GM21723 (cell line): Measurements from ENCODE around the gene KCNF1.

Experiments used
- ATAC-seq: cut with Tn5 transposase; IDR thresholded peaks from one replicate; pipeline ENCODE4 v1.9.1; 2021; ENCODE audit warnings: mild to moderate bottlenecking, moderate library complexity; ENCODE audit not compliant: unreplicated experiment

The KCNF1 gene, protein sequence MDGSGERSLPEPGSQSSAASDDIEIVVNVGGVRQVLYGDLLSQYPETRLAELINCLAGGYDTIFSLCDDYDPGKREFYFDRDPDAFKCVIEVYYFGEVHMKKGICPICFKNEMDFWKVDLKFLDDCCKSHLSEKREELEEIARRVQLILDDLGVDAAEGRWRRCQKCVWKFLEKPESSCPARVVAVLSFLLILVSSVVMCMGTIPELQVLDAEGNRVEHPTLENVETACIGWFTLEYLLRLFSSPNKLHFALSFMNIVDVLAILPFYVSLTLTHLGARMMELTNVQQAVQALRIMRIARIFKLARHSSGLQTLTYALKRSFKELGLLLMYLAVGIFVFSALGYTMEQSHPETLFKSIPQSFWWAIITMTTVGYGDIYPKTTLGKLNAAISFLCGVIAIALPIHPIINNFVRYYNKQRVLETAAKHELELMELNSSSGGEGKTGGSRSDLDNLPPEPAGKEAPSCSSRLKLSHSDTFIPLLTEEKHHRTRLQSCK

DNA sequence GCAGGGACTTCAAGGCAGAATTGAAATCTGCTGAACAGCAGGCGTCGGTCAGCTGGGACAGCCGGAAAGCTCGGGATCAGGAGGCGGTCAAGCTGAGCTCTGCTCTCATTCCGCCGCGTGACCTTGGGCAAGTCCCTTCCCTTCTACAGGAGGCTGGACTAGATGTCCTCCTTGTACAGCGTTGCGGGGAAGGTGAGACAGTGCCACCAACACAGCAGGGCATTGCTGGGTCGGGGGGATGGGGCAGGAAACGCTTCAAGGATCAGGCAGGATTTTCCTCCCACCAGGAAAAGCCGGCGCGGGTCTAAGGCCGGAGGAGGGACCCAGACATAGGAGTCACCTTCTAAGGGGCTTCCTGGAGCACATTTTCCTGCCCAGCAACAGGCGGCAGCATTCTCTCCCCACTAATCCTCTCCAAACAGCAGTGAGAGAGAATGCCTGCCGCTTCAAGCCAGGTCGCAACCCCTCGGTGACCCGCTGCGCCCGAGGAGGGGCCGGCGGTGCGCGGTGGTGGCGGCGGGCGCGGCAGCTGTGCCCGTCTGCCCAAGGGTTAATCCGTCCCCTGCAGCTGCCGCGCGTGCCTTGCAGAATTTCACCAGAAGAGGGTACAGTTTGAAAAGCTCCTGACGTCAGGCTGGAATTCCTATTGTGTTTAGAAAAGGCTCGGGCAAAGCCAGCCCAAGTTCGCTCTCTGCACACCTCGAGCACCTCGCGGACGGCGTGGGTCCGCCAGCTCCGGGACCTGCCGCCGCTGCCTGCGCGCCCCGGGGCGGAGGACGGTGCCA, at the start of gene KCNF1:
Gene KCNF1 (plus strand): TSS at position 644 of the 785 bp plus-strand sequence. CDS start 493 bp downstream, outside the sequence.
- no peak for ATAC-seq

DNA sequence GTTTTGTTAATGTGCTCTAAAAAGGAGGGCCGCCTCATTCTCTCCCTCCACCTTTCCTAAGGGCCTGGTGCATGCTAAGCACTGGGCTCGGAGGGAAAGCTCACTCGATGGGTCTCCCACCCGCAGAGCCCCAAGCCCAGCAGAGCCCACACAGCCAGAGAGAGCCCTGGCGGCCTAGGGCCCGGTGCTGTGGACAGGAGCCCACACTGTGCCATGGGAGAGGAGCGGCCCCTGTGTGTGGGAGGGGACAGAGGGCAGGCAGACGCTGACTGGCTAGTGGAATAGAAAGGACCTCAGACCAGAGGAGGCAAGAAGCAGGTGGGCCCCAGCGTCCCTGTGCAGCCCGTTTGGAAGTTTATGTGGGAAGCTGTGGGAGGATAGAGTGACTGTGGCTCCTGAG, 49.4 kb upstream of the KCNF1 start:
- no peak for ATAC-seq

DNA sequence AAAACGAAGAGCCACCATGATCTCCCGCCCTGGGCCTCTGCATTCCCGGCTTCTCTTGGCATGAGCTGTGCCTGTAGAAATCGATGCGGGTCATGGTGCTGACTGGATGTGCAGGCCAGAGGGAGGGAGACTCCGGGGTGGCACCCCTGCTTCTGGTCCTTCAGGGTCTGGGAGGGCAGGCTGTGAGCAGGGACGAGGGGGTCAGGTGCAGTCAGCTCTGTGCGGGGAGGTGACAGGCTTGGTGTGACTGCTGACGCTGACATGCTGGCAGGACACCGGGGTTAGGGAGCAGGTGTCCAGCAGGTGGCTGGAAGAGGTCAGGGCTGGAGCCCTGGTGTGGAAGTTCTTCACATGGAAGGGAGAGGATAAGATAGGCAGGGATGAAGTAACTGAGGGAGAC, 48.7 kb upstream of the KCNF1 start:
- no peak for ATAC-seq

DNA sequence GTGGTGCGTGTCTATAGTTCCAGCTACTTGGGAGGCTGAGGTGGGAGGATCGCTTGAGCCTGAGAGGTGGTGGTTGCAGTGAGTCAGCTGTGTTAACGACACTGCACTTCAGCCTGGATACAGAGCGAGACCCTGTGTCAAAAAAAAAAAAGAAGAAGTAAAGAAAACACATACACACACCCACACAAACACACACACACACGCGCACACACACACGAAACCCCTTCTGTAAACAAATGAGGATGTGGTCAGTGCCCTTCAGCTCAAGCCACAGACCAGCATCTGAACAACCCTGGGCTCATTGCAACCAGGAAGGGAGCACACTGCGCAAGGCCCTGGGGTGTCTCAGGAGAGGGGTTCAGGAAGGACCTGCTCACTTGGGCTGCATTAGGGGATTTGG, 47.9 kb upstream of the KCNF1 start:
- ATAC-seq, result peak; percentile 79

DNA sequence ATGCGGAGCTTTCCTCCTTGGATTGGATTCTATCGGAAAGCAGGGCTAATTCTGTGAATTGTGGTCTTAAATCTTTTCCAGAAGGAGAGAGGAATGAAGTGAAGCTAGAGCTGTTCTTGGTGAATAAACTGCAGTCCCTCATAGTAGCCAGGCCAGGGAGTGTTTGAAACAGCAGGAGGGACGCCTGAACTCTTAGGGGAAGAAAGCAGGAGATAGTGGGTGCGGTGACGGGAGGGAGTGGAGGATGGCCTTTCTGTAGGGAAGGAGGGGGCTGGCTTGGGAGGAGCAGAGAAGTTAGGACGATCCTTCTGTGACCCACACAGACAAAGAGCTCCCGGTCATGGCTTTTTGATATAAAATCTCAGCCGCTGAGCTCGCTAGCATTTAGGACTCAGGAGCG, 47.5 kb upstream of the KCNF1 start:
- ATAC-seq, result no peak

DNA sequence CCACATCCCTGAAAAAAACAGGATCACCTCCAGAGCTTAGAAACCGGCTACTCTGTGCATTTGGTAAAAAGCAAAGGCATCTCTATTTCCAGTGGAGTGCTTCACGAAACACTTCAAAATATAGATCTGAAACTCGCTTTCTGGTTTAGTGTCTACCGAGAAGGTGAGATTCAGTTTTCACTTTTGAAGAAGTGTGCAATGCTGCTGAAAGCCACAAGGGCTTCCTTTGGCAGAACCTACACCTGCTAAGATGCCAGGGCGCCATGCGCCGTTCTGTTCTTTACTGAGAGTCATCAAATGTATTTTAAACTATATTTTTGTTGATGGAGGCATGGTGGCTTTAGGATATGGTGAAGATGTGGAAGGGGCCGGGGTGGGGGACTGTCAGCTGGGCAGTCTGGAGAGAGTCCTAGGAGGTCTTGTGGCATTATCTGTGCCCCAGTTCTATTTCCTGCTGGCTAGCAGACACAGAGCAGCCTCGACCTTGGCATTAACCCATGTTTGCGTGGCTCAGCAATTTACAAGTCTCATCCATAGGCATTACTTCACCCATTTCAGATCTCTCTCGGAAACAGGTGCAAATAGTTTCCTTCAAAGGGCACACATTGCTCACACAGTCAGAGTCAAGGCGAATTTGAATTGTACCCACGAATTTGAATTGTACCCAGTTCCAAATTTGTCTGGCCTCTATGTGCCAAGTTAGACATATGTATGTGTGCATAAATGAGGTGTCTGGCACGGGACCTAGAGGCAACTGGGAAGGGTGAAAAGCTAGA, 46.7 kb upstream of the KCNF1 start:
- ATAC-seq, result peak; percentile 93

DNA sequence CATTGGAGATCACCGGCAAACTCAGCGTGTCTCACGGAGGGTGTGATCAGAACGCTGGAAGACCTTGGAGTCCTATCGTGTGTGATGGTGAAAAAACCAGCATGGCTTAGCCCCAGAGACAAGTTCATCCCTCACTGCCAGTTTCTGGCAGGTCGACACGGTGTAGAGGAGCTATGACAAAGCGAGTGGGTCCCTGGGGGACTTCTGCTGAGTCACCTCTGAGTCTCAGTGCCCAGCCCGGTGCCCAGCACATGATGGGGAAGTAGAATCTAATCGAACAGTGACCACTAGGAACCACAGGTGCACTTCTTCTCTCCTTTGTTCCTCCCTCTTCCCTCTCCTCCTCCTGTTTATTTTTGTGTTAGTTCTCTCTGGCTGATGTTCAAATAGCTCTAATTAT, 45.9 kb upstream of the KCNF1 start:
- no peak for ATAC-seq

DNA sequence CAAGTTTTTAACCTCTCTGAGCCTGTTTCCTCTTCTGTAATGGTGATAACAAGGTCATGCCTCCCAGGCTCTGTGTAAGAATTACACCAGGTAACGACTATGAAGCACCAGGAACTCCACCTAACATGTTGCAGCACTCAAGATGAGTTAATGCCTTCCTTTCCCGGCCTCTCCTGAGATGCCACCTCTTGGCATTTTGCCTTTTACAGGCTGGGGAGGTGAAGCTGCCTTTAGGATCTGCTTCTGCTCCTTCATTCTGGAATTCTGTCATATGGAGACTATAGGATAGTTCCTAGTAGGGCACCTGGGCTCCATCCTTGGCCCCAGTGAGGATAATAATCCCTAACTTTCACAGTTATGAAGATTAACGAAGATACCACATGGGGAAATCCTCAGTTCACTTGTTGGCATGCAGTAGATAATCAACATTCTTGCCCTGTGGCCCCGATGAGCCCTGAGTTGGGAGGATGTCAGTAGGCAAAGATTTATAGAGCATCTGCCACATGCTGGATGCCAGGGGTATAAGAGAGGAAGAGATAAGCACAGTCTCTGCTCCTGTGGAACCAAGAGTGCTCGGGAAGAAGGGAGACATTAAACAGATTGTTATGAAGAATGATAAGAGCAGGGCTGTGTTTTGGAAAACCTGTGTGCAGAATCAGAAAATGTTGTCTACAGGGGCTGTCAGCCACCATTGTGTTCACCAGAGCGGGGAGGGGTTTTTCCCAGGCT, 43.9 kb upstream of the KCNF1 start:
- no peak for ATAC-seq

DNA sequence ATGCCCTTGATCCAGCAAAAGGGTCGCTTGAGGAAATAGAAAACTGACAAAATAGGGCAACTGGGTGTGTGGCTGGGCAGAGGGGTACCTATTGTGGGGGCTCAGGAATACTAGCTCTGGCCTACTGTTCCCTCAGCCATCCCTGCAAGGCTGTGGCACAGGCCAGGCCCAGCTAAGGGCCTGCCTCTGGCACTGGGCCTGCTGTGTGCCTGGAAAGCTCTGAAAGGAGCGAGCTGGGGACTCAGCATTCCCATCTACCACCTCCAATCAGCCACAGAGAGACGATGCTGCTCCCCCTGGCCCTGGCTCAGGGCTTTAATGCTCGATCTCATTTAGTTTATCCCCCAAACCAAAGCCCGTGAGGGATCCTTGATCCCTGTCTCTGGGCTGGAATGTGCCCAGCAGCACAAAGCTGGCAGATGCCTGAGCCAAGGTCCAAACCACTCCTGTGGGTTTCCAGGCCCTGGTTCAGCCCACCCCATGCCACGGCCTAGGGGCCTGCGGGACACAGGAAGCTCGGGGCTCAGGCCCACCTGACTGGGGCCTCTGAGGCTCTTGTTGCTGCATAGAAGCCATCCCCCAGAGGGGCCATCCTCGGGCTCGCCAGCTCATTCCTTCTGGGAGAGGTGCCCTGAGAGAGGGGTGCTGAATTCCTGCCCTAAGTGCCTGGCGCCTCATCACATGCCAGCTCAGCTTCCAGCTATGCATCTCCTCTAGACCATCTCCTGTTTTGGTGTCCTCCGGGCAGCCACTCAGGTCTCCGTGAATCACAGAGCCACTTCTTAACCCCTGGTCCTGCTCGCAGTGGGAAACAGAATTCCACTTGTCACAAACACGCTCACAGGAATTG, 43.0 kb upstream of the KCNF1 start:
- no peak for ATAC-seq

DNA sequence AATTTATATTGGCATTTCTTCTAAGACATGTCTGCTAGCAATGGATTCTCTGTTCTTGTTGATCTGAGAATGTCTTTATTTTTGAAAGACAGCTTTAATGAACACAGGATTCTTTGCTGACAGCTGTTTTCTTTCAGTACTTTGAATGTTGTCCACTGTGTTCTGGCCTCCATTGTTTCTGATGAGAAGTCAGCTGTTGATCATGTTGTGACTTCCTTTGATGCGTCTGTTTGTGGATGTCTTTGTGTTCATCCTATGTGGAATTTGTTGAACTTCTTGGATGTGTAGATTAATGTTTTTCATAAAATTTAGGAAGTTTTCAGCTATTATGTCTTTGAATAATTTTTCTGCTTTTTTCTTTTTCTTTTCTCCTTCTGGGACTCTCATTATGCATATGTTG, 39.8 kb upstream of the KCNF1 start:
- ATAC-seq, result no peak

DNA sequence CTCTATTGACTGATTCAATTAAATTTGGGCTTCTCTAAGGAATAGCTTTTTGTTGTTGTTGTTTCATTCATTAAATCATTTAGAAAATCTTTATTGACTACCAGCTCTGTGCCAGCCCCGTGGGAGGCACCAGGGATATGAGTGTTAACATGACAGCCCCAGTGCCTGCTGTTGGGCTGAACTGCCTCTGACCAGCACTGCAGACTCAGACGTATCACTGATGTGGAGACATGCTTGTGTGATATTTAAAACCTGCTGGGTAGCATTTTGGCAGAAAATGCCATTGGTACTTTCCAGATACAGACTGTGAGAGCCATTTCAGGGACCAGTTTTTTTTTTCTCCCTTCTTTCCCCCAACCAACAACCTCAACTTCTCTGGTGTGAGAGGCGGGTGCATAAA, 38.6 kb upstream of the KCNF1 start:
- no peak for ATAC-seq

DNA sequence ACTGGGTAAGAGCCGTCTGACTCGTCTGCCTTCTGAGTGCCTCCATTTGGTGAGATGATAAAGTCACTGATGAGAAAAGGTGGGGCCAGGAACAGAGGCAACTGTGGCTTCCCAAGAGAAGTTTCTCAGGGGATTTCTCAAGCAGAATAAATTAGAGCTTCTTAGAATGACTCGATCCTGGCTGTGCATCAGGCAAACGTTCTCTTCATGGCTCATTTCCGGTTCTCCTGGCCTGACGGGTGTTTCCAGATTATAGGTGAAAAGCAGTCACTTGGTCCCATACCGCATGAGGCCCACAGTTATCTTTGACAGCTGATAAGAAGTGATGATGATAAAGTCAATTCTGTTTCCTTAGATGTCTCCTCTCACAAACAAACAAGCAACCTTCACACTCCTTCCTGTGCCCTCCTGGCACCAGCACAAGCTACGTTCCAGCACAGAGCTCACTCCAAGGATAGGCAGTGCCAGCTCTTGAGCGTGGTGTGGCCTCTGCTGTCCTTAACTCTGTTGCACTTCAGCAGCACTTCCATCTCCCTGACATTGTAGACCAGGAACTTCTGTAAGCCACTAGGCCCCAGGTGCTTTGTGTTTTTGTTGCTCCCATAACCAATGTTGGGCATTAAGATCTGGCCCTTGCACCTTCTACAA, 37.8 kb upstream of the KCNF1 start:
- no peak for ATAC-seq

DNA sequence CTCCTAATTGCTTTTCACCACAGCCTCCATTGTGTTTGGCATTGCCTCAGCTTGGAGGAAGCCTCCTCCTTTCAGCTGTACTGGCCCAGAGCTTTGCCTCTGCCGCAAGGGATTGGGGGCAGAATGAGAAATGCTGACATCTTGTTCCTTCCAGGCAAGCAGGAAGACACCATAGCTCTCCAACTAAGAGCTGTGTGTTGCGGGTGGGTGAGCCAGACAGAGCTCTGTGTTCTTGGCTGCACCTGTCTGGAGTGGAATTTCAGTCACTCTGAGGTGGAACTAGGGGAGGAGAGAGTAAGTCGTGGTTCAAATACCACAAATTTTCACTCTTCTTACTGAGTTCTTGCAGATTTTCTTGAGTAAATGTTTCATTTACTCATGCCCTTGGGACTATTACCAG, 36.6 kb upstream of the KCNF1 start:
- ATAC-seq, result no peak

DNA sequence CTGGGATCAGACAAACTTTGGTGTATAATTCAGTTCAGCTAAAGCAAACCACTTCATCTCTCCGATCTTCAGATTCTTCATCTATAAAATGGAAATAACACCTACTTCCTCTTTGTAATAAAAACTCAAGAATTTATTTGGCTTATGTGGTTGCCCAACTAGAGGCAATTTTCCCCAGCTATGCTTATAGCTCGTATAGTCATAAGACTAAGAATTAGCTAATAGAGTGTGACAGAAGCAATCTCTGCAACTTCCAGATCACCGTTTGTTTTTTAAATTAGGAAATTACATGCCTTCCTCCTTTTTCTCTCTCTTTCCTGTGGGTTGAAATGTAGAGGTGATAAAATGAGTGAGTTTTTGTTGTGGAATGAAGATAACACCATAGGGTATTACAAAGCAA, 35.3 kb upstream of the KCNF1 start:
- no peak for ATAC-seq

DNA sequence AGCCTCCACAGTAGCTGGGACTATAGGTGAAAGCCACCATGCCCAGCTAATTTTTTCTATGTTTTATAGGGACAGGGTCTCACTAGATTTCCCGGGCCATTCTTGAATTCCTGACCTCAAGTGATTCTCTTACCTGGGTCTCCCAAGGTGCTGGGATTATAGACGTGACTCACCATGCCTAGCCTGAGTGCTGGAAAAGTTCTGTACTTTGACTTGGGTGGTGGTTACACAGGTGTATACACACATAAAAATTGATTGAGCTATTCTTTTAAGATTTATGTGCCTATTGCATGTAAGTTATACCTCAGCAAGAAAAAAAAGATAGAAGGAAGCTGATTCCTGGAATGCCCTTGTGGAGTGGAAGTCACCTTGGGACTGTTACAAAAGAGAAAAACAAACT, 34.8 kb upstream of the KCNF1 start:
- no peak for ATAC-seq

DNA sequence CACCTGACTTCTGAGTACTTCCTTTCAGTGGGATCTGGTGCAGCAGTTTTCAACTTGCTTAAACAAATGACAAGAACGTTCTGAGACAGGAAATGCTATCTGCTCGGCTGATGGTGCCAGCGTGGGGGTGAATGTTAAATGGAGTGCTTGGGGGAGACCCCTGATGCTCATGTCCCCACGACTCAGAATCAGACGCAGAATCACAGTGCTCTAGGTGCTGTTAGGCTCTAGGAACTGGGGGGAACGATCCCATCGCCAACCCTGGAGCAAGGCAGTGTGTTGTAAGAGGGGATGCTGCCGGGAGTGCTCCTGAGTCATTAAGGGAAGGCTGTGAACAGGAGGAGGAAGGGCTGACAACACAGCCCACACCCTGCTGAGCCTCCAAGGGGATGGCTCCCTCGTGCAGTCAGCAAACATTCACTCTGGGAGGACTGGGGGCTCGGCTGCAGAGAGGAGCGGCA, 34.1 kb upstream of the KCNF1 start:
- no peak for ATAC-seq

DNA sequence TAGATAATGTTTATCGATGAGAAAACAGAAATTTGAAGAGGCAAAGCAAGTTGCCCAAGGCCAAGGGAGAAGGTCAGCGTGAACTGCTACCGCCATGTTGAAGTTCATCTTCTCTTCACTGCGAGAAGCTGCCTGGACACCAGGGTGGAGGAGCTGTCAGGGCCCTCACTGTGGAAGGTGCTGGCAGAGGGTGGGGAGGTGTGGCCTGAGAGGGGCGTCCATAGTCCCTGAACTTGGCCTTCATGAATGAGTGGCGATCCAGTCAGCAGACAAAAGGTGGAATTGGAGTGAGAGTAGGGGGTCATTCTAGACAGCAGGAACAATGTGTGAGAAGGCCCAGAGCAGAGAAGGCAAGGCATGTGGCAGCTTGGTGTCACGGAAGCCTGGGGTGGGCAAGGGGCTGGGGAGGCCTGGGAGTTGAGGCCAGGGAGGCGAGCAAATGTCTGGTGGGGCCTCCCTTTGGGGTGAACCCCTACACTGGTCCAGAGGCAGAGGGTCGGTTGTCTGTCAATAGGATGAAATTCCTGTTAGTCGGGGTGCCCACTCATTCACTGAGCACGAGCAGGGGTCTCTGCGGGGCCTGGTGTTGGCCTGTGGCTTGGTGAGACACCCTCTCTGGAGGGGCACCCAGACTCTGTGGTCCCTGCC, 33.3 kb upstream of the KCNF1 start:
- no peak for ATAC-seq

DNA sequence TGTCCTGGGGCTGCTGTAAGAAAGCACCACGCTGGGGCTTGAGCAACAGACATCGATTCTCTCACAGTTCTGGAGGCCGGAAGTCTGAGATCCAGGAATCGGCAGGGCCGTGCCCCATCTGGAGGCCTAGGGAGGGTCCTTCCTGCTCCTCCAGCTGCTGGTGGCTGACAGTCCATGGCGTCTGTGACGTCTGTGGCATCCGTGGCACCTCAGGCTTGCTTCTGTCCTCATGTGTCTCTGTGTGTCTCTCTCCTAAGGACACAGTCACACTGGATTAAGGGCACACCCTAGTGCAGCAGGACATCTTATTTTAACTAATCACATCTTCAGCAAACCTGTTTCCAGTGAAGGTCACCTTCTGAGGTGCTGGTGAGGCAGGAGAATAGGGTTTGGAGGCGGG, 32.6 kb upstream of the KCNF1 start:
- ATAC-seq, result no peak
